ENCODE data around the gene PIAS4. TPM values are rescaled to one million over a fixed set of nuclear protein-coding genes. Genes with fewer than 3 reads are reported as not detected.

PIAS4 gene
- total RNA-seq, 3 donors from 2014 or later, result 9.4 to 17.0 (median 15.7) TPM

GRCh38 chr19:4023600-4024398, 16.3 kb downstream of the PIAS4 start:
- TF ChIP-seq POLR2A (IDR thresholded peaks at IDR 0.05) (no peak), POLR2AphosphoS5 (IDR thresholded peaks at IDR 0.05) (no peak)
- TF ChIP-seq, protein P1, sequence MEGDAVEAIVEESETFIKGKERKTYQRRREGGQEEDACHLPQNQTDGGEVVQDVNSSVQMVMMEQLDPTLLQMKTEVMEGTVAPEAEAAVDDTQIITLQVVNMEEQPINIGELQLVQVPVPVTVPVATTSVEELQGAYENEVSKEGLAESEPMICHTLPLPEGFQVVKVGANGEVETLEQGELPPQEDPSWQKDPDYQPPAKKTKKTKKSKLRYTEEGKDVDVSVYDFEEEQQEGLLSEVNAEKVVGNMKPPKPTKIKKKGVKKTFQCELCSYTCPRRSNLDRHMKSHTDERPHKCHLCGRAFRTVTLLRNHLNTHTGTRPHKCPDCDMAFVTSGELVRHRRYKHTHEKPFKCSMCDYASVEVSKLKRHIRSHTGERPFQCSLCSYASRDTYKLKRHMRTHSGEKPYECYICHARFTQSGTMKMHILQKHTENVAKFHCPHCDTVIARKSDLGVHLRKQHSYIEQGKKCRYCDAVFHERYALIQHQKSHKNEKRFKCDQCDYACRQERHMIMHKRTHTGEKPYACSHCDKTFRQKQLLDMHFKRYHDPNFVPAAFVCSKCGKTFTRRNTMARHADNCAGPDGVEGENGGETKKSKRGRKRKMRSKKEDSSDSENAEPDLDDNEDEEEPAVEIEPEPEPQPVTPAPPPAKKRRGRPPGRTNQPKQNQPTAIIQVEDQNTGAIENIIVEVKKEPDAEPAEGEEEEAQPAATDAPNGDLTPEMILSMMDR (IDR thresholded peaks at IDR 0.05), result no peak
- Histone ChIP-seq H3K27ac (peak overlapping the region in 1 of 2 donors; percentile 45), H3K36me3 (no peaks in the 10 kb centered on the region), H3K27me3 (no peaks in the 10 kb centered on the region), H3K4me3 (no peak overlapping the region), H3K4me1 (no peaks in the 10 kb centered on the region), H3K9me3 (no peaks in the 10 kb centered on the region)
- DNase-seq (ENCODE audit: low spot score in 2 of 2), result no peak
- intact Hi-C loops (cut with DNase I; ENCODE audit: low total_unique reads), result no loop called here

DNA sequence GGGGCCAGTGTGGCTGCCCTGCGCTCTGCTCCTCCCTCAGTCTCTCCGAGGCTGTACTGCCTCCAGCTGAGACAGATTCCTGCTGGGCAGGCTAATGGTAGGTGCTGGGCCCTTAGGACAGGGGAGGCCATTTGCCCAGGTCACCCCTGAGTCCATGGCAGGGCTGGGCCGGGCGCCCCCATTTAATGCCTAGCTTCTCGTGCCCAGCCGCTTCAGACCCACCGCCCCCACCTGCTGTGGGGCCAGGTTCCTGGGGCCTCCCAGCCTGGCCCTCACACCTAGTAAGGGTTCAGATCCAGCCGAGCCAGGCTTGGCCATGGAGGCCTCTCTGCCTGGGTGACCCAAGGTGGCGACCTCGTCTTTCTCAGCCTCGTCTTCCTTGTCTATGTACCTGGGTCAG, 17.8 kb downstream of the PIAS4 start:
- DNase-seq (ENCODE audit: low spot score in 2 of 2), result no peak
- H3K36me3 ChIP-seq, result no peaks in the 10 kb centered on the region
- no peak overlapping the region for H3K27ac ChIP-seq
- no peaks in the 10 kb centered on the region for H3K27me3 ChIP-seq
- no peaks in the 10 kb centered on the region for H3K4me1 ChIP-seq
- H3K9me3 ChIP-seq, result no peaks in the 10 kb centered on the region
- no peak overlapping the region for H3K4me3 ChIP-seq
- TF ChIP-seq, protein P1 (IDR thresholded peaks at IDR 0.05), result no peak
- TF ChIP-seq POLR2AphosphoS5 (IDR thresholded peaks at IDR 0.05), result no peak
- intact Hi-C loops (cut with DNase I; ENCODE audit: low total_unique reads), result no loop called here

DNA sequence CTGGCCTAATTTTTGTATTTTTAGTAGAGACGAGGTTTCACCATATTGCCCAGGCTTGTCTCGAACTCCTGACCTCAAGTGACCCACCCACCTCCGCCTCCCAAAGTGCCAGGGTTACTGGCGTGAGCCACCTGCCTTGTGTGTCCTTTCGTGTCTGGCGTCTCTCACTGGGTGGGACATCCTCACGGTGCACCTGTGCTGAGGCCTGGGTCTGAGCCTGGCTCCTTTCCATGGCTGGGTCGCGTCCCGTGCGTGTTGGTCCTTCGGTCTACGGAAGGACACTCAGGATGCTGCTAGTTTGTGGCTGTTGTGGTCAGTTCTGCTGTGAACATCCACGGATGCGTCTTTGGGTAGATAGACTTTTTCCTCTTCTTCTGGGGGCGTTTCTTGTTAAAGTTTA, 19.6 kb downstream of the PIAS4 start:
- no peak overlapping the region for H3K4me3 ChIP-seq
- intact Hi-C loops (cut with DNase I; ENCODE audit: low total_unique reads), result no loop called here
- no peaks in the 10 kb centered on the region for H3K27me3 ChIP-seq
- H3K9me3 ChIP-seq, result no peaks in the 10 kb centered on the region
- no peak for DNase-seq (ENCODE audit: low spot score in 2 of 2)
- TF ChIP-seq, protein P1 (IDR thresholded peaks at IDR 0.05), result no peak
- TF ChIP-seq POLR2AphosphoS5 (IDR thresholded peaks at IDR 0.05), result no peak
- no peak for TF ChIP-seq POLR2A (IDR thresholded peaks at IDR 0.05)
- H3K4me1 ChIP-seq, result no peaks in the 10 kb centered on the region
- no peak overlapping the region for H3K27ac ChIP-seq
- no peaks in the 10 kb centered on the region for H3K36me3 ChIP-seq

GRCh38 chr19:4028334-4029246, 21.1 kb downstream of the PIAS4 start:
- Histone ChIP-seq H3K27me3 (no peaks in the 10 kb centered on the region), H3K4me3 (no peak overlapping the region), H3K36me3 (peaks cover 4% of the 10 kb centered on the region), H3K4me1 (no peaks in the 10 kb centered on the region), H3K9me3 (no peaks in the 10 kb centered on the region), H3K27ac (no peak overlapping the region)
- DNase-seq (ENCODE audit: low spot score in 2 of 2), result no peak
- TF ChIP-seq, protein P1 (IDR thresholded peaks at IDR 0.05), result no peak
- TF ChIP-seq POLR2AphosphoS5 (IDR thresholded peaks at IDR 0.05), result no peak
- no peak for TF ChIP-seq POLR2A (IDR thresholded peaks at IDR 0.05)
- intact Hi-C loops (cut with DNase I; ENCODE audit: low total_unique reads), result no loop called here

GRCh38 chr19:4029247-4029614, 21.7 kb downstream of the PIAS4 start:
- DNase-seq (ENCODE audit: low spot score in 2 of 2), result no peak
- H3K4me1 ChIP-seq, result no peaks in the 10 kb centered on the region
- no peak overlapping the region for H3K27ac ChIP-seq
- H3K9me3 ChIP-seq, result no peaks in the 10 kb centered on the region
- no peaks in the 10 kb centered on the region for H3K27me3 ChIP-seq
- no peak overlapping the region for H3K4me3 ChIP-seq
- intact Hi-C loops (cut with DNase I; ENCODE audit: low total_unique reads), result no loop called here
- H3K36me3 ChIP-seq, result peaks cover 10% of the 10 kb centered on the region
- TF ChIP-seq, protein P1 (IDR thresholded peaks at IDR 0.05), result no peak
- TF ChIP-seq POLR2AphosphoS5 (IDR thresholded peaks at IDR 0.05), result no peak
- no peak for TF ChIP-seq POLR2A (IDR thresholded peaks at IDR 0.05)
